ENCODE measurements around the gene ZNF783. TPM values are rescaled to one million over a fixed set of nuclear protein-coding genes. Genes with fewer than 3 reads are reported as not detected.

ZNF783 gene
- total RNA-seq, 1 donor, result 13.4 TPM

- Histone ChIP-seq H4K20me1 (ENCODE audit: insufficient read depth, low read length) (no peaks in the 10 kb centered on the region), H2AFZ (ENCODE audit: low read length) (no peak overlapping the region), H3K79me2 (ENCODE audit: insufficient read depth, low read length) (no peaks in the 10 kb centered on the region), H3K27ac (ENCODE audit: low read depth, low read length) (no peak overlapping the region), H3K9me3 (ENCODE audit: low read depth, low read length) (no peaks in the 10 kb centered on the region), H3K36me3 (ENCODE audit: insufficient read depth, low read length) (peaks cover 32% of the 10 kb centered on the region), H3K4me1 (ENCODE audit: insufficient read depth, low read length) (no peaks in the 10 kb centered on the region), H3K4me3 (ENCODE audit: insufficient read depth, low read length) (no peak overlapping the region), H3K27me3 (ENCODE audit: insufficient read depth, low read length) (no peaks in the 10 kb centered on the region), H3K4me2 (ENCODE audit: insufficient read depth, low read length) (no peak overlapping the region)
- peak; percentile 76 for DNase-seq (ENCODE audit: insufficient read length, low spot score, missing footprints)
- TF ChIP-seq, protein P1, sequence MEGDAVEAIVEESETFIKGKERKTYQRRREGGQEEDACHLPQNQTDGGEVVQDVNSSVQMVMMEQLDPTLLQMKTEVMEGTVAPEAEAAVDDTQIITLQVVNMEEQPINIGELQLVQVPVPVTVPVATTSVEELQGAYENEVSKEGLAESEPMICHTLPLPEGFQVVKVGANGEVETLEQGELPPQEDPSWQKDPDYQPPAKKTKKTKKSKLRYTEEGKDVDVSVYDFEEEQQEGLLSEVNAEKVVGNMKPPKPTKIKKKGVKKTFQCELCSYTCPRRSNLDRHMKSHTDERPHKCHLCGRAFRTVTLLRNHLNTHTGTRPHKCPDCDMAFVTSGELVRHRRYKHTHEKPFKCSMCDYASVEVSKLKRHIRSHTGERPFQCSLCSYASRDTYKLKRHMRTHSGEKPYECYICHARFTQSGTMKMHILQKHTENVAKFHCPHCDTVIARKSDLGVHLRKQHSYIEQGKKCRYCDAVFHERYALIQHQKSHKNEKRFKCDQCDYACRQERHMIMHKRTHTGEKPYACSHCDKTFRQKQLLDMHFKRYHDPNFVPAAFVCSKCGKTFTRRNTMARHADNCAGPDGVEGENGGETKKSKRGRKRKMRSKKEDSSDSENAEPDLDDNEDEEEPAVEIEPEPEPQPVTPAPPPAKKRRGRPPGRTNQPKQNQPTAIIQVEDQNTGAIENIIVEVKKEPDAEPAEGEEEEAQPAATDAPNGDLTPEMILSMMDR (IDR thresholded peaks at IDR 0.05; ENCODE audit: extremely low read depth, low read depth, low read length), result no peak
Measured at GRCh38 chr7:149292462-149292823, 30.4 kb downstream of the ZNF783 start.

DNA sequence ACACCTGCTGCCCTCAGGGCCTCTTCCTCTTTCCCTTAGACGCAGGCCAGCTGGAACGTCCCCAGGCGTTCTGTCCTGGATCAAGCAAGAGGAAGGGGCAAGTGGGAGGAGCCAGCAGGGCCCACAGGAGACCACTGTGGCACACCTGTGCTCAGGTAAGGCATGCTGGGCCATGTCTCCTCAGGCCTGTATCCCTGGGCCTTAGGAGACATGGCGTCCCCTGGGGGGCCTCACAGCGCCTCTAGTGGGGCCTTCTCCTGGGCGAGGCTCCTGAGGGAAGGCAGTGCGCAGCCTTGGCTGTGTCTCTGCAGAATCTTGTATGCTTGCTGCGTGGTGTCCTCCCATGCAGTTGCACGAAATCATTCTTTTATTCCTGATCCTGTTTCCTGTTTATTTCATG is 31.3 kb downstream of the ZNF783 start:
- no peak overlapping the region for H3K27ac ChIP-seq (ENCODE audit: low read depth, low read length)
- peaks cover 24% of the 10 kb centered on the region for H3K36me3 ChIP-seq (ENCODE audit: insufficient read depth, low read length)
- no peaks in the 10 kb centered on the region for H3K9me3 ChIP-seq (ENCODE audit: low read depth, low read length)
- DNase-seq (ENCODE audit: insufficient read length, low spot score, missing footprints), result peak; percentile 75
- no peak overlapping the region for H2AFZ ChIP-seq (ENCODE audit: low read length)
- H3K4me2 ChIP-seq (ENCODE audit: insufficient read depth, low read length), result no peak overlapping the region
- no peaks in the 10 kb centered on the region for H4K20me1 ChIP-seq (ENCODE audit: insufficient read depth, low read length)
- no peaks in the 10 kb centered on the region for H3K27me3 ChIP-seq (ENCODE audit: insufficient read depth, low read length)
- no peaks in the 10 kb centered on the region for H3K79me2 ChIP-seq (ENCODE audit: insufficient read depth, low read length)
- no peak overlapping the region for H3K4me3 ChIP-seq (ENCODE audit: insufficient read depth, low read length)
- TF ChIP-seq, protein P1 (IDR thresholded peaks at IDR 0.05; ENCODE audit: extremely low read depth, low read depth, low read length), result no peak
- no peaks in the 10 kb centered on the region for H3K4me1 ChIP-seq (ENCODE audit: insufficient read depth, low read length)

GRCh38 chr7:149293946-149294633 is 32.1 kb downstream of the ZNF783 start:
- no peak overlapping the region for H3K27ac ChIP-seq (ENCODE audit: low read depth, low read length)
- no peaks in the 10 kb centered on the region for H4K20me1 ChIP-seq (ENCODE audit: insufficient read depth, low read length)
- peak; percentile 62 for DNase-seq (ENCODE audit: insufficient read length, low spot score, missing footprints)
- TF ChIP-seq, protein P1 (IDR thresholded peaks at IDR 0.05; ENCODE audit: extremely low read depth, low read depth, low read length), result no peak
- no peaks in the 10 kb centered on the region for H3K27me3 ChIP-seq (ENCODE audit: insufficient read depth, low read length)
- H3K4me1 ChIP-seq (ENCODE audit: insufficient read depth, low read length), result no peaks in the 10 kb centered on the region
- no peak overlapping the region for H3K4me2 ChIP-seq (ENCODE audit: insufficient read depth, low read length)
- H3K9me3 ChIP-seq (ENCODE audit: low read depth, low read length), result no peaks in the 10 kb centered on the region
- no peak overlapping the region for H2AFZ ChIP-seq (ENCODE audit: low read length)
- H3K36me3 ChIP-seq (ENCODE audit: insufficient read depth, low read length), result peaks cover 24% of the 10 kb centered on the region
- no peaks in the 10 kb centered on the region for H3K79me2 ChIP-seq (ENCODE audit: insufficient read depth, low read length)
- H3K4me3 ChIP-seq (ENCODE audit: insufficient read depth, low read length), result no peak overlapping the region

GRCh38 chr7:149294634-149295480 is 32.9 kb downstream of the ZNF783 start:
- TF ChIP-seq, protein P1 (IDR thresholded peaks at IDR 0.05; ENCODE audit: extremely low read depth, low read depth, low read length), result no peak
- DNase-seq (ENCODE audit: insufficient read length, low spot score, missing footprints), result no peak
- Histone ChIP-seq H3K9me3 (ENCODE audit: low read depth, low read length) (no peaks in the 10 kb centered on the region), H3K4me3 (ENCODE audit: insufficient read depth, low read length) (no peak overlapping the region), H3K36me3 (ENCODE audit: insufficient read depth, low read length) (peaks cover 19% of the 10 kb centered on the region), H2AFZ (ENCODE audit: low read length) (no peak overlapping the region), H4K20me1 (ENCODE audit: insufficient read depth, low read length) (no peaks in the 10 kb centered on the region), H3K4me1 (ENCODE audit: insufficient read depth, low read length) (no peaks in the 10 kb centered on the region), H3K4me2 (ENCODE audit: insufficient read depth, low read length) (no peak overlapping the region), H3K27ac (ENCODE audit: low read depth, low read length) (no peak overlapping the region), H3K79me2 (ENCODE audit: insufficient read depth, low read length) (no peaks in the 10 kb centered on the region), H3K27me3 (ENCODE audit: insufficient read depth, low read length) (no peaks in the 10 kb centered on the region)

Measured in osteoblast (primary cell).